Glutamatergic neuron (in vitro differentiated cells): ENCODE data around the gene SLC9C2. TPM values are rescaled to one million over a fixed set of nuclear protein-coding genes. Genes with fewer than 3 reads are reported as not detected.
"Not testable (repeated sequence)": the region's sequence is repeated elsewhere in the genome, so short reads cannot be mapped to it uniquely, and the experiment has no call there.

Experiments used
- DNase-seq: peaks from one replicate; pipeline ENCODE4 v3.0.0; 2022
- H3K27ac Mint-ChIP-seq: one replicate; pipeline ENCODE4 v1.8.0; 2020; ENCODE audit warnings: mild to moderate bottlenecking, mixed read lengths, inconsistent platforms; ENCODE audit not compliant: unreplicated experiment
- H3K27me3 Mint-ChIP-seq: one replicate; pipeline ENCODE4 v1.8.0; 2020; ENCODE audit warnings: mild to moderate bottlenecking, moderate library complexity, mixed read lengths, inconsistent platforms; ENCODE audit not compliant: unreplicated experiment
- H3K36me3 Mint-ChIP-seq: one replicate; pipeline ENCODE4 v1.8.0; 2020; ENCODE audit warnings: mild to moderate bottlenecking, mixed read lengths, inconsistent platforms; ENCODE audit not compliant: unreplicated experiment
- H3K4me1 Mint-ChIP-seq: one replicate; pipeline ENCODE4 v1.8.0; 2020; ENCODE audit warnings: mild to moderate bottlenecking, low read depth, mixed read lengths, inconsistent platforms; ENCODE audit not compliant: unreplicated experiment
- H3K4me3 Mint-ChIP-seq: one replicate; pipeline ENCODE4 v1.8.0; 2020; ENCODE audit warnings: mild to moderate bottlenecking, mixed read lengths, inconsistent platforms; ENCODE audit not compliant: unreplicated experiment
- H3K9me3 Mint-ChIP-seq: one replicate; pipeline ENCODE4 v1.8.0; 2020; ENCODE audit warnings: mild to moderate bottlenecking, moderate library complexity, mixed read lengths, inconsistent platforms; ENCODE audit not compliant: unreplicated experiment
- CTCF ChIP-seq: fragments of 200-600 bp; sonication (generic); IDR thresholded peaks from one replicate; pipeline ENCODE4 v1.5.0; 2021; ENCODE audit not compliant: partially characterized antibody, unreplicated experiment
- total RNA-seq: library from RNA; stranded (reverse); fragmentation: NEBNext Ultra II Directional; extraction: Animal tissue kit (Norgen Biotek cat#: 25700); gene quantifications from one replicate; pipeline ENCODE4 v1.2.1, GENCODE V29; 2021; ENCODE audit not compliant: unreplicated experiment

The SLC9C2 gene
- total RNA-seq, 1 donor from 2014 or later = 0.98 TPM

- no peaks in the 10 kb centered on the region for H3K4me1 Mint-ChIP-seq
- peaks cover 3% of the 10 kb centered on the region for H3K9me3 Mint-ChIP-seq
- no peak for DNase-seq
- peaks cover 5% of the 10 kb centered on the region for H3K36me3 Mint-ChIP-seq
- TF ChIP-seq CTCF = no peak
- H3K27me3 Mint-ChIP-seq = no peaks in the 10 kb centered on the region
- H3K27ac Mint-ChIP-seq = no peak overlapping the region
- H3K4me3 Mint-ChIP-seq = no peak overlapping the region
These were observed 36.2 kb upstream of the SLC9C2 start for GRCh38 chr1:173639102-173639501.

GRCh38 chr1:173638043-173639021, 35.5 kb upstream of the SLC9C2 start:
- H3K9me3 Mint-ChIP-seq = peaks cover 3% of the 10 kb centered on the region
- no peaks in the 10 kb centered on the region for H3K27me3 Mint-ChIP-seq
- no peak overlapping the region for H3K27ac Mint-ChIP-seq
- DNase-seq = no peak
- H3K4me3 Mint-ChIP-seq = no peak overlapping the region
- no peaks in the 10 kb centered on the region for H3K4me1 Mint-ChIP-seq
- peaks cover 5% of the 10 kb centered on the region for H3K36me3 Mint-ChIP-seq
- TF ChIP-seq CTCF = no peak

- H3K9me3 Mint-ChIP-seq, H3K4me3 Mint-ChIP-seq, H3K27ac Mint-ChIP-seq, DNase-seq, H3K27me3 Mint-ChIP-seq, H3K4me1 Mint-ChIP-seq, H3K36me3 Mint-ChIP-seq: not testable (repeated sequence)
These were observed 34.6 kb upstream of the SLC9C2 start for GRCh38 chr1:173637236-173638042.

- peaks cover 3% of the 10 kb centered on the region for H3K9me3 Mint-ChIP-seq
- peaks cover 5% of the 10 kb centered on the region for H3K36me3 Mint-ChIP-seq
- no peak for DNase-seq
- no peak within 1 kb of the TSS for H3K4me3 Mint-ChIP-seq
- H3K27ac Mint-ChIP-seq = no peak within 1 kb of the TSS
- no peaks in the 10 kb centered on the region for H3K4me1 Mint-ChIP-seq
- TF ChIP-seq CTCF = no peak
- no peaks in the 10 kb centered on the region for H3K27me3 Mint-ChIP-seq
These were observed 32.2 kb upstream of the SLC9C2 start, which contains the start of gene TEX50 for GRCh38 chr1:173635116-173635515. TSS of gene TEX50 (plus strand) at chr1:173635338. CDS start at chr1:173635522, 184 bp downstream.

- Mint-ChIP-seq H3K4me3 (no peak overlapping the region), H3K9me3 (peaks cover 1% of the 10 kb centered on the region), H3K36me3 (no peaks in the 10 kb centered on the region), H3K27me3 (peaks cover 2% of the 10 kb centered on the region), H3K27ac (no peak overlapping the region), H3K4me1 (no peaks in the 10 kb centered on the region)
- TF ChIP-seq CTCF = no peak
- DNase-seq = no peak
These were observed 26.0 kb upstream of the SLC9C2 start for GRCh38 chr1:173628888-173629287.
